HG03060 (cell line): ENCODE results near the gene DPEP1.
"Not testable (repeated sequence)": the region's sequence is repeated elsewhere in the genome, so short reads cannot be mapped to it uniquely, and the experiment has no call there.

ENCODE experiments used
- ATAC-seq: cut with Tn5 transposase; IDR thresholded peaks from one replicate; pipeline ENCODE4 v1.9.1; 2021; ENCODE audit warnings: low read depth, moderate number of reproducible peaks; ENCODE audit not compliant: unreplicated experiment

DPEP1 gene

GRCh38 chr16:89615596-89616090 is 2.2 kb downstream of the DPEP1 start:
- no peak for ATAC-seq

GRCh38 chr16:89616623-89617022 is 3.2 kb downstream of the DPEP1 start:
- ATAC-seq = no peak

- ATAC-seq = no peak
These were observed 3.6 kb downstream of the DPEP1 start for GRCh38 chr16:89617036-89617435.

GRCh38 chr16:89618109-89618998 is 4.9 kb downstream of the DPEP1 start:
- ATAC-seq = no peak

- no peak for ATAC-seq
These were observed 6.4 kb downstream of the DPEP1 start for GRCh38 chr16:89619840-89620239.

GRCh38 chr16:89620406-89620841 is 7.0 kb downstream of the DPEP1 start:
- ATAC-seq = no peak

GRCh38 chr16:89621136-89621697 is 7.8 kb downstream of the DPEP1 start:
- ATAC-seq = no peak

- no peak for ATAC-seq
These were observed 8.4 kb downstream of the DPEP1 start for GRCh38 chr16:89621698-89622409.

GRCh38 chr16:89623511-89624261 is 10.2 kb downstream of the DPEP1 start:
- ATAC-seq = no peak

GRCh38 chr16:89624777-89625761 is 11.6 kb downstream of the DPEP1 start:
- ATAC-seq = no peak

GRCh38 chr16:89629827-89630610 is 16.6 kb downstream of the DPEP1 start:
- ATAC-seq = no peak

GRCh38 chr16:89633064-89633631 is 19.7 kb downstream of the DPEP1 start:
- ATAC-seq = no peak

- ATAC-seq = not testable (repeated sequence)
These were observed 21.3 kb downstream of the DPEP1 start for GRCh38 chr16:89634463-89635385.

GRCh38 chr16:89636663-89637062 is 23.2 kb downstream of the DPEP1 start:
- no peak for ATAC-seq

- no peak for ATAC-seq
These were observed 23.9 kb downstream of the DPEP1 start for GRCh38 chr16:89637379-89637778.

- ATAC-seq = no peak
These were observed 25.0 kb downstream of the DPEP1 start for GRCh38 chr16:89638455-89638854.

- ATAC-seq = no peak
These were observed 25.9 kb downstream of the DPEP1 start for GRCh38 chr16:89639385-89639784.
